Ishikawa (cell line): ENCODE data around the gene RELN.

ENCODE experiments used
- CEBPB ChIP-seq: IDR thresholded peaks from 2 replicates; pipeline ENCODE4 v1.6.1; 2012
- FOXM1 ChIP-seq: IDR thresholded peaks from 2 replicates; pipeline ENCODE4 v1.6.1; 2012; ENCODE audit warnings: low read depth, borderline replicate concordance
- MAX ChIP-seq: IDR thresholded peaks from 2 replicates; pipeline ENCODE4 v1.6.1; 2012
- RAD21 ChIP-seq: IDR thresholded peaks from 2 replicates; pipeline ENCODE4 v1.6.1; 2012; ENCODE audit warnings: low read depth
- YY1 ChIP-seq: IDR thresholded peaks from 2 replicates; pipeline ENCODE4 v1.6.1; 2012; ENCODE audit warnings: low read depth

- no peak for TF ChIP-seq YY1
- no peak for TF ChIP-seq CEBPB
- no peak for TF ChIP-seq MAX
- TF ChIP-seq RAD21: no peak
- TF ChIP-seq FOXM1: no peak
Measured at GRCh38 chr7:103698064-103698463, 291.4 kb downstream of the RELN start.
